Adrenal gland (tissue), 5 donors: ENCODE data around the gene TBC1D22A.

ENCODE experiments used
- CTCF ChIP-seq, 6 experiments: fragments of 450-650 bp in 4 of 6; fragments of 200-600 bp in 2 of 6; sonication (generic) in 1 of 6; IDR thresholded peaks; 1 replicate in 5 of 6; 2 replicates in 1 of 6; pipeline versions ENCODE4 v1.5.1 to v1.8.0; 2016 to 2021; ENCODE audit warnings: antibody characterized with exemption in 6 of 6, mild to moderate bottlenecking in 2 of 6, moderate library complexity in 1 of 6
- POLR2A ChIP-seq, 2 donors: fragments of 450-650 bp; IDR thresholded peaks; one replicate each; pipeline ENCODE4 v1.6.1; 2017; ENCODE audit warnings: antibody characterized with exemption in 2 of 2, mild to moderate bottlenecking in 2 of 2, moderate library complexity in 1 of 2
- donor health status: DM: no; HTN: no; CAD: no.

- TF ChIP-seq CTCF (IDR thresholded peaks at IDR 0.05) (no peak), POLR2A (IDR thresholded peaks at IDR 0.05) (no peak)
These were observed 410.5 kb downstream of the TBC1D22A start for GRCh38 chr22:47172771-47173534.
